Stimulated activated CD8-positive, alpha-beta memory T cell treated with anti-CD3 and anti-CD28 coated beads, Interleukin-4, amount 100 ng/mL, for 24 hours (primary cell): ENCODE data around the gene RAB11FIP3.
"Not testable (repeated sequence)": the region's sequence is repeated elsewhere in the genome, so short reads cannot be mapped to it uniquely, and the experiment has no call there.

ENCODE experiments used
- DNase-seq: peaks from one replicate; pipeline ENCODE4 v3.0.0-alpha.2; 2020; ENCODE audit warnings: low read depth

Gene RAB11FIP3, protein sequence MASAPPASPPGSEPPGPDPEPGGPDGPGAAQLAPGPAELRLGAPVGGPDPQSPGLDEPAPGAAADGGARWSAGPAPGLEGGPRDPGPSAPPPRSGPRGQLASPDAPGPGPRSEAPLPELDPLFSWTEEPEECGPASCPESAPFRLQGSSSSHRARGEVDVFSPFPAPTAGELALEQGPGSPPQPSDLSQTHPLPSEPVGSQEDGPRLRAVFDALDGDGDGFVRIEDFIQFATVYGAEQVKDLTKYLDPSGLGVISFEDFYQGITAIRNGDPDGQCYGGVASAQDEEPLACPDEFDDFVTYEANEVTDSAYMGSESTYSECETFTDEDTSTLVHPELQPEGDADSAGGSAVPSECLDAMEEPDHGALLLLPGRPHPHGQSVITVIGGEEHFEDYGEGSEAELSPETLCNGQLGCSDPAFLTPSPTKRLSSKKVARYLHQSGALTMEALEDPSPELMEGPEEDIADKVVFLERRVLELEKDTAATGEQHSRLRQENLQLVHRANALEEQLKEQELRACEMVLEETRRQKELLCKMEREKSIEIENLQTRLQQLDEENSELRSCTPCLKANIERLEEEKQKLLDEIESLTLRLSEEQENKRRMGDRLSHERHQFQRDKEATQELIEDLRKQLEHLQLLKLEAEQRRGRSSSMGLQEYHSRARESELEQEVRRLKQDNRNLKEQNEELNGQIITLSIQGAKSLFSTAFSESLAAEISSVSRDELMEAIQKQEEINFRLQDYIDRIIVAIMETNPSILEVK

DNA sequence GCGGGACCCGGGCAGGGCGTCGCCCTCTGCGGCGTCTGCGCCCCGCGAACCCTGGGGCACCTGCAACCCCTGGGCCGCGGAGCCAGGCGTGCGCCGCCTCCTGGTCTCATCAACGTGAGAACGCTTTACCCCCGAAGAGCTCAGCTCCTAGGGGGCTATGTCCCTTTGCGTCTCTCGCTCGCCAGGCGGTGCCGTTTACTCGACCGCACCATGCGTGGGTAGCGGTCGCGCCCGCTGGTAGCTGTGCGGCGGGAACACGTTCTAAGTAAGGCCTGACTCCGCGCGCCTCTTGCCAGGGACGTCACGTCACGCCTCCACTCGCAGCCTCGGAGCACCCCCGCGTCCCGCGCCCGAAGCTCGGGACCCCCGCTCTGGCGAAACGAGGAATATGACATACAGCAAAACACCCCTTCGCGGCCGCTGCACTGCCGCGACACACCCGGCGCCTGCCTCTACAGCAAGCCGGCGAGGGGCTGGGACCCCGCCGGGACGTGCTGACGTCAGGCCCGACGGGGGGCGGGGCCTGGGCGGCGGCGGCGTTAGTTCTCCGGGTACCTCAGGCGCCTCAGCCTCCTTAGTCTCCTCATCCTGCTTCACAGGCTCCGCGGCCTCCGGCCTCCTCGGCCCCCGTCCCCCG, at the start of gene RAB11FIP3:
TSS of gene RAB11FIP3 (plus strand) at position 568 of the 637 bp plus-strand sequence. CDS start 358 bp downstream, outside the sequence.
- peak; percentile 76 for DNase-seq

- no peak for DNase-seq
These were observed 49.3 kb upstream of the RAB11FIP3 start for GRCh38 chr16:375927-376816.

GRCh38 chr16:376817-377418, 48.5 kb upstream of the RAB11FIP3 start:
- DNase-seq, result no peak

GRCh38 chr16:377419-377951, 48.0 kb upstream of the RAB11FIP3 start:
- DNase-seq, result no peak

DNA sequence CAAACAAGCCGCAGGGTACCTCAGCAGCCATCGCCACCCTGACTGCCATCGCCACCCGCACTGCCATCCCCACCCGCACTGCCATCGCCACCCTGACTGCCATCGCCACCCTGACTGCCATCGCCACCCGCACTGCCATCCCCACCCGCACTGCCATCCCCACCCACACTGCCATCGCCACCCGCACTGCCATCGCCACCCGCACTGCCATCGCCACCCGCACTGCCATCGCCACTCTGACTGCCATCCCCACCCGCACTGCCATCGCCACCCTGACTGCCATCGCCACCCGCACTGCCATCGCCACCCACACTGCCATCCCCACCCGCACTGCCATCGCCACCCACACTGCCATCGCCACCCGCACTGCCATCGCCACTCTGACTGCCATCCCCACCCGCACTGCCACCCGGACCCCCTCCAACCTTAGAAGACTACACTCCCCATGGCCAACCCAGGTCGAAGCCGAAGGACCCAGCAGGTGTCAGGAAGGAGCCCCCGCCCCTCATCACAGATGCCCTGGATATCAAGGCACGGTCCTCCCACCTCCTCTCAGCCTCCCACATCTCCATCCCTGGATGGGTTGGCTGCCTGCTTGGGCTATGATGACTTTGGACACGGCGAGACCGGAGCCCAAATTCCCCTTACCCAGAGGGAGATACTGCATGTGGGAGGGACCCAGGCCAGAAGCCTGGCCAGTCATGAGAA, 47.2 kb upstream of the RAB11FIP3 start:
- not testable (repeated sequence) for DNase-seq

DNA sequence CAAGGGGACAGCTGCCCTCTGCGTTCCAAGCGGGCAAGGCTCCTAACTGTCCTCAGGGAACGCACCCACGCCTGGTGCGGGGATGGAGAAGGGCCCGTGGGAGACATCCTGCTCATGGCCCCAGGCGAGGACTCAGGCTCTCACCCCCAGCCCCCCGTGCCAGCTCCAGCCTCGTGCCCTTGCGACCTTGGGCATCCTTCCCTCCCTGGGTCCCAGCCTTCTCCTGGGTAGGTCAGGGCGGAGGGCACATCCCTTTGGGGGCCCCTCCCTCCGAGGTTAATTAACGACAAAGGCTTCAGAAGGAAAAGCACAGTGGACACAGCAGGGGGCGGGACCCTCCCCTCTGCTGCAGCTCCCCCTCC, 46.6 kb upstream of the RAB11FIP3 start:
- no peak for DNase-seq

DNA sequence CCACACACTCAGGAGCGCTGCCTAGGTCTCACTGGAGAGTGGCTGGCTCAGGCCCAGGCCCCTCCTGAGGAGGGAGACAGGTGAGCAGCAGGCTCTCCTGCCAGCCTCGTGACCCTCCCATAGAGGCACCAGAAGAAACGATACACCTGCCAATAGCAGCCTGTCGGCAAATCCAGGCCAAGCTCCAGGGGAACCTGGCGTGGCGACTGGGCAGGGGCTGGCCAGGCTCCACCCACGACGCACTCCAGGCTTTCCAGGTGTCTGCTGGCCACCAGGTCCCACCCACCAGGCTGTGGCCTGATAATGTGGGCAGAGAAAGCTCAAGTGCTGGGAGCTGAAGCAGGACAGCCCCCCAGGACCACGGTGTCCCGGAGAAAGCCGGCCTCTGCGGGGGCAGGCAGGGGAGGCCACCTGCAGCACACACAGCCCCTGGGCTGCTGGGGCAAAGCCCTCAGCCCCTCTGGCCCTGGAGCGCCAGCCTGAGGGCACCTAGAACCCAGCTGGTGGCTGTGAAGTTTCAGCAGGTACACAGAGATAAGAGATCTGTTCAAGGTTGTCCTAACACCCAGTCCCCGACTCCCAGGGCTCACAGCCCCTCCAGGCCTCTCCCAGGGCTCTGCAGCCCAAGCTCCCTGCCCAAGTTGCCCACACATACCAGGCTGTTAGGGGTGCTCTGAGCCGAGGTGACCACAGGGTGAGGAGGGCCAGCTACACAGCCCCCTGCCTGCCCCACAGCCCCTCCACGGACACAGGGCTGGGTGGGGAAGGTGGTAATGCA, 46.1 kb upstream of the RAB11FIP3 start:
- no peak for DNase-seq

GRCh38 chr16:379961-380761, 45.3 kb upstream of the RAB11FIP3 start:
- DNase-seq, result no peak

DNA sequence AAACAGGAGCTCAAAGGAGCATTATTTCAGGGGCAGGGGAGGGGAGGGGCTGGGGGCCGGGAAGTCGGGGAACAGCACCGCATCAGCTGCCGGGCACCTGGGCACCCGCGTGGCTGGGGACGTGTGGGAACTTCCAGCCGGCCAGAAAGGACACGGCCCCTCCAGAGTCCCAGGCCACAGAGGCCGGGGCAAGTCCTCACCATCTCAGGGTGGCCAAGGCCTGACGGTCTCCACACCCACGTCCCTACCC, 44.8 kb upstream of the RAB11FIP3 start:
- DNase-seq, result no peak

DNA sequence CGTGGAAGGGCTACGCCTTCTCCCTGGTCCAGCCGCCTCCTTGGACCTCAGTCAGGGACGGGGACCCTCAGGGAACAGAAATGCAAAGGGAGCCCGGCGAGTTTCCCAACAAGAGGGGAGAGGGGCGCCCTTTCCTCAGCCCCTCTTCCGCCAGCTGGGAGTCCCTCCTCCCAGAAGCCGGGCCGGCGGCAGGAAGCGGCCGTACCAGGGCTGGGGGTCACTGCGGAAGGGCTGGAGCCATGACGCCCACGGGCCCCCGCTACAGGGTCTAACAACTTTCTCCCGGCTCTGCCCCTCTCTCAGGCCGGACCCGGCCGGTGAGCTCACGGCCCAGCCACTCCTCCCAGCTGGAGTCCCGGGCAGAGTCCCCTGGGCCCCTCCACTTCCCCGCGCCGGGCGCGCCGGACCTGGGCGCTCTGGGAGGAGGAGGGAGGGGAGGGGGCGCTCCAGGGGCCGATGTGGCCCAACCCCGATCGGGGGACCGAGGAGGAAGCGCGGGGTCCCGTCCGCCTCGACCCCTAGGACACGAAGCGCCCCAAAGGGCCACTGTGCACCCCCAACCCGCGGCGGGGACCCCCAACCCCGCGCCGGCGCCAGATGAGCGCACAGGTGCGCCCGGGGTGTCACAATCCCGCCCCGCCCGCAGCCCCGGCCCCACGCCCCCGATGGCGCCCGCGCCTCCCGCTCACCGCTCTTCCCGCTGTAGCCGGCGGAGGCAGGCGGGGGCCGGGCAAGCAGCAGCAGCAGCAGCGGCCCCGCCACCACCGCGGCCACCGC, 44.2 kb upstream of the RAB11FIP3 start:
- no peak for DNase-seq

DNA sequence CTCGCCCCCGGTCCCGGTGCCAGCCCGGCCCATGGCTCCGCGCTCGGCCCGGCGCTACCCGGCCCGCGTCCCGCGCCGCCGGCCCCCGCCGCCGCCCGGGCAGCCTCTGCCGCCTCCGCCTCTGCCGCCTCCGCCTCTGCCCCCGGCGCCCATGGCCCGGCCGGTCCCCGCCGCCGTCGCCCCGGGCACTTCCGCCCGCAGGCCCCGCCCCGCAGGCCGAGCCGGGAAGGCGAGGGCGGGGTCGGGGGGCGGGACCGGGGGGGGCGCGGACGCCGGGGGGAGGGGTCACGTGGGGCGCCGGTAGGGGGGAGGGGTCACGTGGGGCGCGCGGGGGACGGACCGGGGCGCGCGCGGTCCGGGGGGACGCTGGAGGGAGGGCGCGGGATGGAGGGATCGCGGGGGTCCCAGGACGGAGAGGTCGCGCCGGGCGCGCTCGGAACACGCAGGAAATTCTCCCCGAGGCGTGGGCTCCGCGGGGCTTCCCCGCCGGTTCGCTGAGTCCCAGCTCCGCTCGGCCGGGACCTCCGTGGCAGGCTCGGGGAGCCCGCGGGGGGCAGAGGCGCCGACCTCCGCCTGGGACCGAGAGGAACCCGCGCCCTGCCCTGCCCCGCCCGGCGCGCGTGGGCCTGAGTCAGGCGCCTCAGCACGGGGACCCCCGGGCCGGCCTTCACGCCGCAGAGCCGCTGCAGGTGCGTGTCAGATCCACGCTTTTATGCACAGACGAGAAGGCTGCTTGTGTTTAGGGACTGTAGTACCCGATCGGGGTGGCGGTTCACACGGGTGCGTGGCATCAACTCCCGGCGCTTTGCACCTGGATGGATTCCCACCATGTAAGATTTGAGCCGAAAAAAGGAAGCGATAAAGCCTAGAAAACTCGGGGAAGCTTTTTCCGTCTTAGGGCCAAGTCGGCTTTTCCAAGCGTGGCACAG, 43.4 kb upstream of the RAB11FIP3 start, which contains the start of gene PGAP6:
TSS of gene PGAP6 (minus strand) at position 190 of the 929 bp plus-strand sequence. CDS start at position 33, 157 bp downstream.
- DNase-seq, result peak; percentile 49

GRCh38 chr16:383326-384051, 42.0 kb upstream of the RAB11FIP3 start:
- DNase-seq, result no peak

GRCh38 chr16:386641-387156, 38.8 kb upstream of the RAB11FIP3 start:
- DNase-seq, result no peak

DNA sequence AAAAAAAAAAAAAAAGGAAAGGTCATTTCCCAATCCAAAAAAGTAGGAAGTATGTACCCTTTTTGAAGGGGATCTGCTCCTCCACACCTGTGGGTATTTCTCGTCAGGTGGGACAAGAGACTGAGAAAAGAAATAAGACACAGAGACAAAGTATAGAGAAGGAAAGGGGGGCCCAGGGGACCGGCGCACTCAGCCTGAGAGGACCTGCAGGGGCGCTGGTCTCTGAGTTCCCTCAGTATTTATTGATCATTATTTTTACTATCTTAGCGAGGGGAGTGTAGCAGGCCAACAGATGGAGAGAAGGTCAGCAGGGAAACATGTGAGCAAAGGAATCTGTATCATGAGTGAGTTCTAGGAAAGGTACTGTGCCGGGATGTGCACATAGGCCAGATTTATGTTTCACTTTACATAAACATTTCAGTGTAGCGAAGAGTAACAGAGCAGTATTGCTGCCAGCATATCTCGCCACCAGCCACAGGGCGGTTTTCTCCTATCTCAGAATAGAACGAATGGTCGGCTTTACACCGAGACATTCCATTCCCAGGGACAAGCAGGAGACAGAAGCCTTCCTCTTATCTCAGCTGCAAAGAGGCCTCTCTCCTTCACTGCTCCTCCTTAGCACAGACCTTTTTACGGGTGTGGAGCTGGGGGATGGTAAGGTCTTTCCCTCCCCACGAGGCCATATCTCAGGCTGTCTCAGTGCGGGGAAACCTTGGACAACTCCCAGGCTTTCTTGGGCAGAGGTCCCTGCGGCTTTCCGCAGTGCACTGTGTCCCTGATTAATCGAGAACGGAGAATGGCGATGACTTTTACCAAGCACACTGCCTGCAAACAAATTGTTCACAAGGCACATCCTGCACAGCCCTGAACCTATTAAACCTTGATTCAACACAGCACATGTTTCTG, 37.4 kb upstream of the RAB11FIP3 start:
- DNase-seq, result not testable (repeated sequence)

DNA sequence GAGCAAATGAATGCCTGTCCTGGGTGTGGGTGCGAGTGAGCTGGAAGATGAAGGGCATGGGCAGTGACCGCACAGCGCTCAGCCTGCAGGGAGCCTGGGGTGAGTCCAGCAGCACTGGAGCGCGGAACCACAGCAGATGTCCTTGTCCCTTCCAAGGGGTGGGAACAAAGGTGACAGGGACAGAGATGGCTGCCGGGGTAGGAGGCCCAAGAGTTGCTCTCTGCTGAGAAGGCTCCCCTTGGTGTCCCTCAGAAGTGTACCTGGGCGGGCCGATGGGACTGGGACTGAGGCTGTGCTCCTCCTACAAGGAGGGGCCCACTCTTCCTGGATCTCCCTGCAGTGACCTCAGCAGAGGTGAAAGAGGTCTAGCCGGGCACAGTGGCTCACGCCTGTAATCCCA, 36.1 kb upstream of the RAB11FIP3 start:
- no peak for DNase-seq
